ENCODE data around the gene TRMT6. TPM values are rescaled to one million over a fixed set of nuclear protein-coding genes. Genes with fewer than 3 reads are reported as not detected.

Gene TRMT6
- polyA plus RNA-seq, 3 donors: 9.3 to 11.0 (median 10.6) TPM

DNA sequence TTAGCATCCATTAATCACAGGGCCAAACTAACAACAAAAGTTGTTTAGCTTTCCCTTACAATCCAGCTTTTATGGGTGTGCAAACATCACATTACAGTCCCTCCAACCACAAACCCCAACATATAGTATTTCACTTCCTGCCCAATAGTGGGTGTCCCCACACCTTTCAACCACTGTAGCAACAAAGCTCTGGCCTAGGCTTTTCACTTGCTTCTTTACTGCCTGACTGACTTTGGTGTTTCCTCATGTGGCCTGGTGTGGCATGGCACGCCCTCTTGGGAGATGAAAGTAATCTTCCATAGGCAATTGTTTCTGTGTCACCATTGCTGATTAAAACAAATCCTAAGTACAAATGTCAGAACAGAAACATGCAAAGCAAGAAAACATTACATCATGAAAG lies 46.4 kb upstream of the TRMT6 start:
- H4K20me1 ChIP-seq (ENCODE audit: insufficient read depth, low read length): no peaks in the 10 kb centered on the region

DNA sequence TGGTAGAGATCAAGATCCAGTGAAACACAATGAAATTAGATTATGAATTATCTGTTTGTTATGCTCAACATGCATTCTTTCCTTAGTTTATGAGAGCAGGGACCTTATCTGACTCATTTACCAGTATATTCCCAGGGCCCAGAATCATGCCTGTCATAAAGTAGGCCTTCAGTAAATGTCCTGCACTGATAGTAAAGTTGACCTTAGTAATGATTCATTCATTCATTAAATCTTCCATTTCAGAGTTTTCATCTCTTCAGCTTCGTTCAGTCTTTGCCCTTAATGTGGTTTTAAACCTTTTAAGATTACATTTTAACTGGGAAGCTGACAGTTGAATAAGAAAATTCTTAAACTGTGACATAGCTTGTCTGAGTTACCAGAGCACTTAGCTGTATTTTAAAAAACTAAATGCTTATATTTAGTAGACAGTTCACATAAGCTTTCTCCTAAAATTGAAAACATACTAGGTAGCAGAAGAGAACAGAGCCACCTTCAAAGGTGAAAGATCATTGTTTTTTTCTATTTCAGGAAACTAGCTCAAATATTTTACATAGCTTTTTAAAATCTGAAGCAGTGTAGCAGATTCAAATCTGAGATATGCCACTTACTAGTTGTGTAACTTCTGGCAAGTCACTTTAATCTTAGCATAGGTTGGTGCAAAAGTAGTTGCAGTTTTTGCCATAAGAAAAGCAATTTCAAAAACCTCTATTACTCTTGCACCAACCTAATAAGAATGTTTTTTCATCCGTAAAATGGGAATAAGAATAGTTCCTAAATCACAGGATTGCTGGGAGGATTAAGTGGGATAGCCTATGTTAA lies 41.5 kb upstream of the TRMT6 start:
- H2AFZ ChIP-seq (ENCODE audit: insufficient read depth, low read depth, low read length, poor library complexity, severe bottlenecking): no peak overlapping the region
- no peak overlapping the region for H3K4me2 ChIP-seq (replicated peaks; ENCODE audit: extremely low read depth, low read length, poor library complexity, severe bottlenecking)
- peaks cover 34 to 52% of the 10 kb centered on the region in 2 donors for H3K36me3 Mint-ChIP-seq
- no peak overlapping the region for H3K4me3 ChIP-seq (replicated peaks in 1 of 3; ENCODE audit: low read depth in 2 of 3, low read length in 3 of 3)
- no CpG with 5 or more reads among the region's 2 CpGs for WGBS (ENCODE audit: insufficient coverage)
- H3K27ac Mint-ChIP-seq: no peak overlapping the region
- H3K9me3 ChIP-seq (replicated peaks in 1 of 2; ENCODE audit: control insufficient read depth in 1 of 2, insufficient read depth in 1 of 2, low read length in 2 of 2): no peaks in the 10 kb centered on the region
- H4K20me1 ChIP-seq (ENCODE audit: insufficient read depth, low read length): no peaks in the 10 kb centered on the region
- H3K27ac ChIP-seq (ENCODE audit: low read depth in 1 of 2, low read length in 2 of 2): no peak overlapping the region
- H3K36me3 ChIP-seq (replicated peaks in 1 of 2; ENCODE audit: control insufficient read depth in 1 of 2, insufficient read depth in 2 of 2, low read length in 2 of 2): peaks cover 17 to 76% of the 10 kb centered on the region in 2 donors
- no peaks in the 10 kb centered on the region for H3K9me3 Mint-ChIP-seq
- no peaks in the 10 kb centered on the region for H3K27me3 ChIP-seq (ENCODE audit: control insufficient read depth in 2 of 2, insufficient read depth in 2 of 2, low read length in 2 of 2)
- H3K4me3 Mint-ChIP-seq: no peak overlapping the region
- TF ChIP-seq, protein P1, sequence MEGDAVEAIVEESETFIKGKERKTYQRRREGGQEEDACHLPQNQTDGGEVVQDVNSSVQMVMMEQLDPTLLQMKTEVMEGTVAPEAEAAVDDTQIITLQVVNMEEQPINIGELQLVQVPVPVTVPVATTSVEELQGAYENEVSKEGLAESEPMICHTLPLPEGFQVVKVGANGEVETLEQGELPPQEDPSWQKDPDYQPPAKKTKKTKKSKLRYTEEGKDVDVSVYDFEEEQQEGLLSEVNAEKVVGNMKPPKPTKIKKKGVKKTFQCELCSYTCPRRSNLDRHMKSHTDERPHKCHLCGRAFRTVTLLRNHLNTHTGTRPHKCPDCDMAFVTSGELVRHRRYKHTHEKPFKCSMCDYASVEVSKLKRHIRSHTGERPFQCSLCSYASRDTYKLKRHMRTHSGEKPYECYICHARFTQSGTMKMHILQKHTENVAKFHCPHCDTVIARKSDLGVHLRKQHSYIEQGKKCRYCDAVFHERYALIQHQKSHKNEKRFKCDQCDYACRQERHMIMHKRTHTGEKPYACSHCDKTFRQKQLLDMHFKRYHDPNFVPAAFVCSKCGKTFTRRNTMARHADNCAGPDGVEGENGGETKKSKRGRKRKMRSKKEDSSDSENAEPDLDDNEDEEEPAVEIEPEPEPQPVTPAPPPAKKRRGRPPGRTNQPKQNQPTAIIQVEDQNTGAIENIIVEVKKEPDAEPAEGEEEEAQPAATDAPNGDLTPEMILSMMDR (IDR thresholded peaks at IDR 0.05): no peak
- peaks cover 3% of the 10 kb centered on the region for H3K4me1 Mint-ChIP-seq
- H3K79me2 ChIP-seq (ENCODE audit: insufficient read depth, low read length): no peaks in the 10 kb centered on the region
- intact Hi-C loops (cut with micrococcal nuclease): no loop called here
- H3K9ac ChIP-seq (ENCODE audit: insufficient read depth, low read length, poor library complexity, severe bottlenecking): no peak overlapping the region
- H3K4me1 ChIP-seq (ENCODE audit: control insufficient read depth in 1 of 2, insufficient read depth in 2 of 2, low read length in 2 of 2): no peaks in the 10 kb centered on the region
- DNase-seq: no peak
- H3K27me3 Mint-ChIP-seq (ENCODE audit: low read depth in 3 of 3): no peaks in the 10 kb centered on the region

More for the DNA sequence above, 46.4 kb upstream of the TRMT6 start:
- Histone ChIP-seq H3K27ac (ENCODE audit: low read depth in 1 of 2, low read length in 2 of 2) (no peak overlapping the region), H3K4me3 (replicated peaks in 1 of 3; ENCODE audit: low read depth in 2 of 3, low read length in 3 of 3) (no peak overlapping the region), H3K4me2 (replicated peaks; ENCODE audit: extremely low read depth, low read length, poor library complexity, severe bottlenecking) (no peak overlapping the region), H3K9ac (ENCODE audit: insufficient read depth, low read length, poor library complexity, severe bottlenecking) (no peak overlapping the region), H3K9me3 (replicated peaks in 1 of 2; ENCODE audit: control insufficient read depth in 1 of 2, insufficient read depth in 1 of 2, low read length in 2 of 2) (no peaks in the 10 kb centered on the region), H3K79me2 (ENCODE audit: insufficient read depth, low read length) (no peaks in the 10 kb centered on the region), H3K4me1 (ENCODE audit: control insufficient read depth in 1 of 2, insufficient read depth in 2 of 2, low read length in 2 of 2) (no peaks in the 10 kb centered on the region), H2AFZ (ENCODE audit: insufficient read depth, low read depth, low read length, poor library complexity, severe bottlenecking) (no peak overlapping the region), H3K36me3 (replicated peaks in 1 of 2; ENCODE audit: control insufficient read depth in 1 of 2, insufficient read depth in 2 of 2, low read length in 2 of 2) (peaks cover 4 to 41% of the 10 kb centered on the region in 2 donors), H3K27me3 (ENCODE audit: control insufficient read depth in 2 of 2, insufficient read depth in 2 of 2, low read length in 2 of 2) (no peaks in the 10 kb centered on the region)
- WGBS (ENCODE audit: insufficient coverage): no CpG with 5 or more reads among the region's 1 CpG
- intact Hi-C loops (cut with micrococcal nuclease): no loop called here
- H3K4me1 Mint-ChIP-seq: peaks cover 3% of the 10 kb centered on the region
- no peaks in the 10 kb centered on the region for H3K27me3 Mint-ChIP-seq (ENCODE audit: low read depth in 3 of 3)
- H3K4me3 Mint-ChIP-seq: no peak overlapping the region
- peaks cover 29 to 35% of the 10 kb centered on the region in 2 donors for H3K36me3 Mint-ChIP-seq
- peak overlapping the region in 2 of 7 donors; percentile 55 to 70 for H3K27ac Mint-ChIP-seq
- H3K9me3 Mint-ChIP-seq: no peaks in the 10 kb centered on the region
- peak in 1 of 3 donors; percentile 6 for DNase-seq
- TF ChIP-seq, protein P1 (IDR thresholded peaks at IDR 0.05): no peak
